HG02642 (cell line): ENCODE data around the gene RASAL2.
A peak's percentile ranks its signal among the peaks of the same experiment; 100 is the strongest.
"Not testable (repeated sequence)": the region's sequence is repeated elsewhere in the genome, so short reads cannot be mapped to it uniquely, and the experiment has no call there.

ENCODE experiments used
- ATAC-seq: cut with Tn5 transposase; IDR thresholded peaks from one replicate; pipeline ENCODE4 v1.9.1; 2021; ENCODE audit warnings: mild to moderate bottlenecking; ENCODE audit not compliant: unreplicated experiment, poor library complexity

Gene RASAL2

DNA sequence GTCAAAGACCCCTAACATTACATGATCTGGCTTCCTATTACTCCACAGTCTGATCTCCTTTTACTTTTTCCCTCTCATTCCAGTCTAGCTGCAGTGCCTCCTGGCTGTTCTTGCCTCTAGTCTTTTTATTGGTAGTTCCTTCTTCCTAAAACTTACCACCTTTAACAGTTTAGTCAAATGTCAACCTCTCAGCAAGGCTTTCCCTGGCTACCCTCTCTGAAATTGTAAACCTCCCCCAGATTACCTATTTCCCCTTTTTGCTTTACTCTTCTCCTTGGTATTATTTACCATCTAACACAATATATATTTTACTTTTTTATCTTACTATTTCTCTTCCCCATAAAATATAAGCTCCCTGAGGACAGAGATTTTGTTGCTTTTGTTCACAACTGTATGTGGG lies 273.2 kb downstream of the RASAL2 start:
- no peak for ATAC-seq

GRCh38 chr1:178368208-178368607 lies 274.3 kb downstream of the RASAL2 start:
- no peak for ATAC-seq

GRCh38 chr1:178371235-178371634 lies 277.3 kb downstream of the RASAL2 start:
- ATAC-seq, result no peak

GRCh38 chr1:178371933-178372388 lies 278.1 kb downstream of the RASAL2 start:
- ATAC-seq, result no peak

DNA sequence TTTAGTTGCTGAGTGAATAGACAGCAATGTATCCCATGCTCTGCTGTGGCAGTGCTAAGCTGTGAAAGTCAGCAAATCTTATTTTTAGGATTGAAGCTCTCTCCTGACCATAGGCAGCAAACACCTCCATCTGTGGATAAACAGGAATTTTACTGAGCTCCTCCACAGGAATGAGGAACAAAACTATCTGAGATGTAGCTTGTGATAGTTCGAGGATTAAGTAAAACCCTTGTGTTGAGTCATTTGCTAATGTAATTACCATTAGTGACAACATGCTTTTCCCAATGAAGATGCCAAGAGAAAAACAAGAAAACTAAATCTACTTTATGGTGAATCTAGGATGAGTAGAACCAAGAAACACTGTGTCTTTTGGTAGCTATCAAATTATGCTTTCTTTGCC lies 280.1 kb downstream of the RASAL2 start:
- ATAC-seq, result no peak

GRCh38 chr1:178376008-178376407 lies 282.1 kb downstream of the RASAL2 start:
- no peak for ATAC-seq

DNA sequence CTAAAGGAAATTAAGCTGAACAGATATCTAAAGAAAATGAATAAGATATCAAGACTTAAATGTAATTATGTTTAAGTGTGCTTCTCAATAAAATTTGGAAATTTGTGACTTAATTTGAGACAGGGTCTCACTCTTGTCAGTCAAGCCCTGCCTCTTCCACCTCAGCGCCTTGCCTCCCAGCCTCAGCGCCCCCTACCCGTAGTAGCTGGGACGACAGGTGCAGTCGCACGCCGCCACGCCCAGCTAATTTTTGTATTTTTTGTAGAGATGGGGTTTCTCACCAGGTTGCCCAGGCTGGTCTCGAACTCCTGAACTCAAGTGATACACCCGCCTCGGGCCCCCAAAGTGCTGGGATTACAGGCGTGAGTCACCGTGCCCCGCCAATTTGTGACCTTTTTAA lies 285.9 kb downstream of the RASAL2 start:
- no peak for ATAC-seq

- ATAC-seq, result no peak
Measured at GRCh38 chr1:178382372-178382771, 288.5 kb downstream of the RASAL2 start.

DNA sequence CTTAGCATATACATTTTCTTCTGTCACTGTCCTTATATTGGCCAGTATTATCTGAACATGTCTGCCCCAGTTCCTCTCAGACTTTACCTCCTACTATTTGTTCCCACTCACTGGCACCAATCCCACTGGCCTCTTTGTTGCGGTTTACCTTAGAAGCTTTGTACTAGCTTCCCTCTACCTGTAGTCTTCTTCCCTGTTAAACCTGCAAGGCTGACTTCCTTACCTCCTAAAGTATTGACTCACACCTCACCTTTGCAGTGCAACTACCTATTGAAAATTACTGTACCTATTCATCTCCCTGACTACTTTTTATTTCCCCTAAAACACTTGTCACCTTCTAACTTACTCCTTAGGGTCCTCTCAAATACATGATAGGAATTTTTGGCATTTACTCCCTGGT lies 291.8 kb downstream of the RASAL2 start:
- ATAC-seq, result no peak

DNA sequence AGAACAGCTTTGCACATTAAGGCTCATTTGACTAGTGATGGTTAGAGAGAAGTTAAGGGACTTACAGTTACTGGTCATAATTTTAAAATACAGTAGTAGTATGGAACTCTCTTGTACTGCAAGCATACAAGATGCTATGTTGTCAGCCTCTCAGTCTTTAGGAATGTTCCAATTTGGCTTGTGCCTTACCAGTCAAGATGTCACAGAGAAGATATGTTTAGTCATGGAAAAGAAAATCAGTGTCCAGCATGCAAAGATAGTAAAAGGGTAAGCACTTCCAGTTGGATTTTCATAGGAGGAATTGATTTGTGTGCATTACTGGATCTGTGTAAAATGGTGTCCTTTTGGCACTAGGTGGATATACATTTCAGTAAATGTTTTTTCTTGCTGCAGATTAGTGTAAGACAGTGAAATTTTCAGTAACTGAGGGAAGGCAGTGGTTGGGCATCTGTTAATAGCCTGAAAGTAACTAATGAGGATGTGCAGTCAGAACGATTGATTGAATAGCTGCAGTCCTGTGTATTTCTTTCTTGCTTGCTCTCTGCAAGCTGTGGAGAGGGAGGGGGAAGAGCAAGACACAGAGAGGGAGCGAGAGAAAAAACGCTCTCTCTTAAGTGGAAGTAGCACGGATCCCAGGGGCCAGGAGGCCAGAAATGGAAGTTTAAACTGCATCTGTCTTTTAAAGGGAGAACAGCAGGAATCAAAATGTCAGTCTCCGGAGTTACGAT lies 294.7 kb downstream of the RASAL2 start:
- ATAC-seq, result no peak

- ATAC-seq, result no peak
Measured at GRCh38 chr1:178389441-178389840, 295.5 kb downstream of the RASAL2 start.

DNA sequence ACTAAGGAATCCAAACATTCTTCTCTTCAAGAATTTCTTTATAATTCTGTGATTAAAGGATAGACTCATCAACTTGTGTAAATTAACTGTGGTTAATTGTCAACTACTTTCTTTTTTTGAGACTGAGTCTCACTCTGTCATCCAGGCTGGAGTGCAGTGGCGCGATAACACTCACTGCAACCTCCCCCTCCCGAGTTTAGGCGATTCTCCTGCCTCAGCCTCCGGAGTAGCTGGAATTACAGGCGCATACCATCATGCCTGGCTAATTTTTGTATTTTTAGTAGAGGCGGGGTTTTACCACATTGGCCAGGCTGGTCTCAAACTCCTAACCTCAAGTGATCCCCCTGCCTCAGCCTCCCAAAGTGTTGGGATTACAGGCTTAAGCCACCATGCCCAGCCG lies 296.4 kb downstream of the RASAL2 start:
- ATAC-seq, result not testable (repeated sequence)

GRCh38 chr1:178393370-178393769 lies 299.5 kb downstream of the RASAL2 start:
- ATAC-seq, result no peak

DNA sequence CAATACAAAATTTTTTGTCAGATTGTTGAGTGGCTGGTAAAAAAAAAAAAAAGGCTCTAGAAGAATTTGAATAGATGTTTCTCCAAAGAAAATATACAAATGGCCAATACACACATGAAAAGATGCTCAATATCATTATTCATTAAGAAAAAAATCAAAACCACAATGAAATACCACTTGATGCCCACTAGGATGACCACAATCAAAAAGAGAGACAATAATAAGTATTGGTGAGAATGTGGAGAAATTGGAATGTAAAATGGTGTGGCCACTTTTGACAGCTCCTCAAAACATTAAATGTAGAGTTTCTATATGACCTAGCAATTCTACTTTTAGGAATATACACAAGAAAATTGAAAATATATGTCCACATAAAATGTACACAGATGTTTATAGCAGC lies 302.9 kb downstream of the RASAL2 start:
- ATAC-seq, result no peak

- no peak for ATAC-seq
Measured at GRCh38 chr1:178397678-178398077, 303.8 kb downstream of the RASAL2 start.

GRCh38 chr1:178399177-178399728 lies 305.3 kb downstream of the RASAL2 start:
- ATAC-seq, result no peak

GRCh38 chr1:178405137-178405536 lies 311.2 kb downstream of the RASAL2 start:
- ATAC-seq, result no peak

DNA sequence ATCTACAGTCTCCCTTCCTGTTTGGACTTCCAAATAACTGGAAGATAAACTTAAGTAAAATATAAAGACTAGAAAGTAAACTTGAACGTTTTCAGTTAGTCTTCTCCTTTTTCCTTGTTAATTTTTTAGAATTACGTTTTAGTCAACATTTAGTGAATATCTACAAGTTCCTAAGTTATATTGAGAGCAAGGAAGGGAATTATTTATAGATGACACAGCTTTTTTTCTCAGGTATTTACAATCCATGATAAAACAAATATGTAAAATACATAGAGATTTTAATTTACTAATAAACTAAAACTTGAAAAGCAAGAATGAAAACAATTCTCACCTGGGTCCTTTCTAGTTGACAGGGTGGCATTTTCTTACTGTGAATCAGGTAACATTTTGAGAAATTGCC lies 313.3 kb downstream of the RASAL2 start:
- ATAC-seq, result no peak

- ATAC-seq, result no peak
Measured at GRCh38 chr1:178407655-178408054, 313.8 kb downstream of the RASAL2 start.

DNA sequence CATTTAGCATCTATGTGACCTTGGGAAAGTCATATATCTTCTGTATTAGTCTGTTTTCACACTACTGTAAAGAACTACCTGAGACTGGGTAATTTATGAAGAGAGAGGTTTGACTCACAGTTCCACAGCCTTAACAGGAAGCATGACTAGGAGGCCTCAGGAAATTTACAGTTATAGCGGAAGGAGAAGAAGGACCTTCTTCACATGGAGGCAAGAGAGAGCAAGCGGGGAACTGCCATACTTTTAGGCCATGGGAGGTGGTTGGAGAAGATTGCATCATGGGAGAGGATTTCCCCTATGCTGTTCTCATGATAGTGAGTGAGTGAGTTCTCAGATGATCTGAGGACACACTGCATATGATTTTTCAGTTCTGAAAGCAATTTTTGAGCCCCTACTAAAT lies 315.0 kb downstream of the RASAL2 start:
- no peak for ATAC-seq

DNA sequence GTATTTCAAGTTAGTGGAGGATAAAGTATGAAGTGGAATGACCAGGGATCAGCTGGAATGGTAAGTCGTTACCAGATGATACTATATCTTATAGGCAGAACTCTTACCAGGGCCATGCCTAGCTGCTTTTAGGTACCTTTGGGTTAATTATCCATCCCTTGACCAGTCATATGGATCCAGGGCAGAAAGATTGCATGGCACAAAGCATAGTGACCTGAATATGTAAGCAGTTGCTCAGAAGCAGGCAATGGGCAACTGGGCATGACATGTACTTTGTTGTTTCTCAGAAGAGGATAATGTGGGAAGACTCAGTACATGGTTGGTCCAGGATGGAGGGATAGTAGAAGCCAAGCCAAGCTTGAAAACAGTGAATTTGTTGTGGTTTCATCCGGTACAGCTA lies 315.6 kb downstream of the RASAL2 start:
- ATAC-seq, result no peak

DNA sequence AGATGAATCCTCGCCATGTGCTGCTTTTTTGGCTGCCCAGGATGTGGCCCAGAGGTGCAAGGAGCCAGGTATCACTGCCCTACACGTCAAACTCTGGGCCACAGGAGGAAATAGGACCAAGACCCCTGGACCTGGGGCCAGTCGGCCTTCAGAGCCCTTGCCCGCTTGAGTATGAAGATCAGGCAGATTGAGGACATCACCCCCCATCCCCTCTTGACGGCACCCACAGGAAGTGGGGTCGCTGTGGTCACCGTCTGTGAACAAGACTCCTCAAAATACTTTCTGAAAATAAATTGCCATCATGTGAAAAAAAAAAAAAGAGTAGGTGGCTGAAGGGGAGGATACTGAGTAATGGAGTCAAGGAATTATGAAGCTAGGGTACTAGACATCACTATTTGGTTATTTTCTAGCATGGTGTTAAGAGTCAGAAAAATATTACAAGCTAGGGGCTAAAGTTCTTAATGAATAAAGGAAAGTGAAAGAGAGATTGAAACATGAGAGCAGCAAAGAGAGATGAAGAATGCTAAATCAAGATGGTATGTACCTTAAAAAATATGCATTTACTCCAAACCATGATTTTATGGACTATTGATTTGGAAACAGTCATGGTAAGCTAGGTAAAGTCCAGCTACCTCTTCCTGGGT lies 318.0 kb downstream of the RASAL2 start:
- ATAC-seq, result peak; percentile 67
